B cell (primary cell): ENCODE results near the gene ASPHD1.

ENCODE experiments used
- CTCF ChIP-seq: fragments of 200-600 bp; IDR thresholded peaks from one replicate; pipeline ENCODE4 v1.8.0; 2022; ENCODE audit warnings: antibody characterized with exemption, mild to moderate bottlenecking
- EZH2 ChIP-seq: IDR thresholded peaks from 2 replicates; pipeline ENCODE4 v1.6.1; 2012; ENCODE audit warnings: borderline replicate concordance, low read depth, mild to moderate bottlenecking, moderate library complexity, low read length; ENCODE audit not compliant: insufficient read depth, poor library complexity, severe bottlenecking

DNA sequence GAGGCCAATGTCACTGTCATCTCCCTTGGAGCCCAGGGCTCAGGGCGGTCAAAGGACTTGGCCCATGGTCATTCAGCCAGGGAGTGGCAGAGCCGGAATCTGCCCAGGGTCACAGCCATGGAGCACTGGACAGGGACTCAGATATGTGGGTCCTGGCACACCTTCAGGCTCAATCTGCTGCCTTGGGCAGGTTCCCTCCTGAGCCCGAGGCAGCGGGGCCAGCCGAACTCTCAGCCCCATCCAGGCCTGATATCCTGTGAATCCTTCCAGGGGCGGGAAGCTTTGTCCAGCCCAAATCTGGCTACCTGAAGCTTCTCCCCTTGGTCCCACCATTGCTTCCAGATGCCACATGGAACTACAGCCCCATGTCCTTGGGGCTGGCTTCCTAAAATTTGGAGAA, 25.1 kb upstream of the ASPHD1 start:
- no peak for TF ChIP-seq CTCF
- no peak for TF ChIP-seq EZH2
